NCI-H1105 treated with DMSO at 0.1 percent for 48 hours (cell line): ENCODE data around the gene CRIP2.

ENCODE experiments used
- DNase-seq: peaks from one replicate; lab custom pipeline; 2025; lab: John Stamatoyannopoulos, UW

The CRIP2 gene

DNA sequence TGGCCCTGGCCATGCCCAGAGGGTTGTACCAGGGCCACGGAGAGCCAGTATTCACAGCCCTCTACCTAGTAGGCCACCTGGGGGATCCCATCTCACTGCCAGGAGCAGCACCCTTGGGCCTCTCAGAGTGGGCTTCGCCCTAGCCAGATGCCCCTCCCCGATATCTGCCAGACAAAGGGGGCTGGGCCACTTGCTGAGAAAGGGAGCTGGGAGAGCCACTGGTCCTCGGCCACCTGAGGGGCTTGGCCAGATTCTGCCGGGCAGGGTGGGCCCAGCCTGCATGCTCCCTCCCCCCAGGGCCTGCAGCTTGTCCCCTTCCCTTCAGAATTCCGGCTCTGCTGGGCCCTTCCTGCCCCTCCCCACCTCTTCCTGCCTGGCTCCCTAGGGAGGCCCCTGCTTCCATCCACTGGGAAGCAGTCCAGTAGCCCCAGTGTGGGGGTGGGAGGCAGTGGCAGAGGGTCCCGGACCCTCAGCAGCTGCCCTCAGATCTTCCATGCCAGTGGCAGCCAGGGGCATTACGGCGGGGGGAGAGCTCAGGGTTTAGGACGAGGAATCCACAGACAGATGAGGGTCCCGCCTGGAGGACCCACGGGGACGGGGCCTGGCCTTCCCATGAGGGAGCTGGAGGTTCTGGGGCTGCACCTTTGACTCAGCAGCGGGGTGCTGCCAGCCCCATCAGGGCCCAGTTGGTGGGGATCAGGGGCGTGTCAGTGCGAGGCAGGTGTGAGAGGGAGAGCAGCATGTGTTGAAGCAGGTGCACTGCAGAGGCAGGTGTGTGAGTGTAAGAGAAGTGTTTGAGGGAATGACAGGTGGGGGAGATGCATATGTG is 2.4 kb downstream of the CRIP2 start:
- no peak for DNase-seq

- DNase-seq = no peak
Measured at GRCh38 chr14:105477660-105478397, 3.2 kb downstream of the CRIP2 start.

- no peak for DNase-seq
Measured at GRCh38 chr14:105478398-105479251, 4.0 kb downstream of the CRIP2 start.

DNA sequence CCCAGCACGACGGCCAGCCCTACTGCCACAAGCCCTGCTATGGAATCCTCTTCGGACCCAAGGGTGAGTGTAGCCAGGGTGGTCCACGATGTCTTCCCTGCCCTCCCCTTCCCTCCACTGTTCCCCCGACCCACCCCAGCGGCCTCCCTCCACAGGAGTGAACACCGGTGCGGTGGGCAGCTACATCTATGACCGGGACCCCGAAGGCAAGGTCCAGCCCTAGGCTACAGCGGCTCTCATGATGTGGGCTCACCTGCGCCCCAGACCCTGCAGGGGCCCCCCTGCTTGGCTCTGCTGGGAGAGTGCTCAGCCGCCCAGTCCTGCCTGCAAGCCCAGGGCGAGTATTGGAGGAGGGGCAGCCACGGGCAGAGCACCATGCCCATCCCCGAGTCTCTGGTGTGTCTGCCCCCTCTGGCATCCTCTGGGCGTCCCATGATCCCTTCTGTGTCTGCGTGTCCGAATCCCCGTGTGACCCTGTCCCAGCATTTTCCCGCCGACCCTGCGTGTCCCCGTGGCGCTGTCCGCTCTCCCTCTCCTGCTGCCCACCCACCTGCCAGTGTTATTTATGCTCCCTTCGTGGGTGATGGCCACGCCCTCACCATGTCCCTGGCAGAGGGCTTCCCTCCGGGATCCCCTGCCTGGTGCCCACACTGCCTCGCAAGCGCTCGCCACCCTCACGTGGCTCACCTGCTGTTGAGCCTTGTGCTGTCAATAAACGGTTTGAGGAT is 5.0 kb downstream of the CRIP2 start:
- no peak for DNase-seq

DNA sequence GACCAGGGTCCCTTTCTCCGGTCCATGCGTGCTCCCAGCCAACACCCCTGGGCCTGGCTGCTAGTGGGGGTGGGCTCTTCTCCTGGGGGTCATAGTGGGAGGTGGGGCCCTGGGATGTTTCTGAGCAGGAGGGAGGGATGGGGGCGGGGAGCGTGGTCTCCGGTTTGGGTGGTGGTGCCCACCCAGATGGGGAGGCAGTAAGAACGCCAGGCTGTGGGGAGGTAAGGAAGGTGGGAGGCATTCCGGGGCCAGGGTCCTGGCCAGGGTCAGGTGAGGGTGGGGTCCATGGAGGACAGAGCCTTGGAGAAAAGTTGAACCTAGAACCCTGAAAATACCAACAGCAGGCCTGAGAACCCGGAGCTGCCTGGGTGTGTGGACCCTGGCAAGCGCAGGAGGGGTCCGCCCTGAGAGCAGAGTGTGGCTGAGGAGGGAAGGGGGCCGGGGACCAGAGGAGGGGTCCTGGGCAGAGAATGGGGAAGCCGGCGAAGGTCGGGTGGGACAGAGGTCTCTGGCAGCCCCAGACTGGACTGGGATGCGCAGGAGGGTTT is 5.7 kb downstream of the CRIP2 start:
- no peak for DNase-seq

- peak; percentile 90 for DNase-seq
Measured at GRCh38 chr14:105480807-105481801, 6.5 kb downstream of the CRIP2 start.

- peak; percentile 96 for DNase-seq
Measured at GRCh38 chr14:105481886-105482457, 7.4 kb downstream of the CRIP2 start.

GRCh38 chr14:105482486-105483110 is 8.0 kb downstream of the CRIP2 start:
- DNase-seq = no peak

DNA sequence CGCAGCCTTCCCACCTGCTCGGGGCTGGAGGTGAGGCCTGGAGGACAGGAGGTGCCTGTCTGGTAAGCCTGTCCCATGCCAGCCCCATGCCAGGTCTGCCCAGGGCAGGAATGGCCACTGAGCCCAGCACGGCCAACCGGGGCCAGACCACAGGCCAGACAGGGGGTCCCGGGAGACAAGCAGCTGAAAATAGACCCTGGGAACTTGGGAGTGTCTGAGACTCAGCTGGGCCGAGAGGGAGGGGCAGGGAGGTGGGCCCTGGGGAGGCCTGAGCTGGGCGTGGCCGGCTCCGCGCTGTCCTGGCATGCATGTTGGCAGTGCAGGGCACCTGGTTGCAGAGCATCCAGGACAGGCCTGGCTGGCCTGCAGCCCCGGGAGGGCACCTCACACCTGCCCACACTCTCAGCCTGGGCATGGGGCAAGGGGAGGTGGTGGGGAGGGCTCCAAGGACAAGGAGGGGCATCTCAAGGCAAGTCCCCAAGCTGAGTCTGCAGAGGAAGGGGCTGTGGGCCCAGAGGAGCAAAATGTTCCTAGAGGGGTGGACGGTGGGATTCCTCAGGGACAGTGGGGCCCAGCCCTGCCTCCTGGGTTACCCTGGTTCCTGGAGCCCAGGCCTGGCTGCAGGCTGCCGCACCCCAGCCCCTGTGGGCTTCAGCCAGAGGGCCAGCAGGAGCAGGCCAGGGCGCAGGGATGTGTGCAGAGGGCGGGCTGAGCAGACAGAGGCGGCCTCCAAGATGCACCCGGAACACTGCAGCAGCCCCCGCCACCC is 8.9 kb downstream of the CRIP2 start:
- no peak for DNase-seq

DNA sequence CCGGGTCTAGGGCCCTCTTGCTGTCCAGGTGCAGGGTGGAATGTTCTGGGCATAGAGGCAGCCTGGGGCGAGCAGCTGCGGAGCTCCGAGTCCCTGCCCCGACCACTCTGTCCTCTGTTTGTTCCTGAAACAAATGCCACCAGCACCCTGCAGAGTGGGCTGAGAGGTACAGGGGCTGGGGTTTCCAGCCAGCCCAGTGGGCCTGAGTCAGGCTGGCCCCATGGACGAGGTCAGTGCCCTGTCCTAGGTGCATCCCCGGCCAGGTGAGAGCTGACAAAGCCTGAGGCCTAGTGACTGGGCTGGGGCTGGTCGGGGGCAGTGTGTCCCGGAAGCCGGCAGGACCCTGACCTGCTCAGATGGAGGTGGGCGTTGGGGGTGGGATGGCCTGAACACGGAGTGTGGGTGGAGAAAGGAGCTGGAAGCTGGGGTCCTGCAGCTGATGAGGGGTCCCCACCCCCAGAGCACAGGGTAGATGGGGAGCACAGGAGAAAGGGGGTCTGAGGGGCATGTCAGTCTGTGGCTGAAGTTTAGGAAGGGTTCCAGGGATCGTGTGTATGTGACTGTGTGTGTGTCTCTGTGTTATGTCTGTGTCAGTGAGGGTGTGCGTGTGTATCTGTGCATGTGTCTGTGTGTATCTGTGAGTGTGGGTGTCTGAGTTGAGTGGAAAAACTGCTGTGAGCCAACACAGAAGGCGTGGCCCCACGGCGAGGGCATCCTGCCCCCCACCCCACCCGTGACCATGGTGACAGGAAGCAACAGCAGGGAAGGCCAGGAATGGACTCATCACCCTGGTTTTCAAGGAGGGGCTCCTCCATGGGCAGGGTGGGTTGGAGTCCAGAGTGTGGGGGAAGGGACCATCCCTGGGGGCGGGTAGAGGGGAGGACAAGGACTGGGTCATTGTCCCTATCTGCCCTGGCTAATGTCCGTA is 9.7 kb downstream of the CRIP2 start:
- DNase-seq = no peak

DNA sequence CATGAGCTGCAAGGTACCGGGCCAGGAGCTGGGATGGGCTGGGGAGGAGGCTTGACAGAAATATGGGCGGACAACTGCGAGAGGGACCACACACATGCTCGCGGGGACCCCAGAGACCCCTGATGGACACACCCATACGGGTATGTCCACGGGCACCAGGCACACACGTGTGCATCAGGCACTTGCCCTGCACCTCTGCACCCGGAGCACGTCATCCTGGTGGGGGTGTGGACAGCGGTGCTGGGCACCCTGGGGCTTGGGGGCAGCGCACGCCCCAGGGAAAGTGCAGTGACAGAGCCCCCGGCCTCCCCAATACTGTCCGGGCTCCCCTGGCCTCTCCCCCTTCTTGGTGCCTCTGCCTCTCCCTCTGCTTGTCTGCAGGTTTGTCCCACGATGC is 10.4 kb downstream of the CRIP2 start:
- no peak for DNase-seq

GRCh38 chr14:105485739-105486162 is 11.1 kb downstream of the CRIP2 start:
- DNase-seq = no peak

- DNase-seq = no peak
Measured at GRCh38 chr14:105486163-105486973, 11.7 kb downstream of the CRIP2 start, which contains the start of gene CRIP1. TSS of gene CRIP1 (plus strand) at chr14:105486886. CDS start at chr14:105487260, 374 bp downstream.

GRCh38 chr14:105486974-105487448 is 12.4 kb downstream of the CRIP2 start:
- peak; percentile 30 for DNase-seq

DNA sequence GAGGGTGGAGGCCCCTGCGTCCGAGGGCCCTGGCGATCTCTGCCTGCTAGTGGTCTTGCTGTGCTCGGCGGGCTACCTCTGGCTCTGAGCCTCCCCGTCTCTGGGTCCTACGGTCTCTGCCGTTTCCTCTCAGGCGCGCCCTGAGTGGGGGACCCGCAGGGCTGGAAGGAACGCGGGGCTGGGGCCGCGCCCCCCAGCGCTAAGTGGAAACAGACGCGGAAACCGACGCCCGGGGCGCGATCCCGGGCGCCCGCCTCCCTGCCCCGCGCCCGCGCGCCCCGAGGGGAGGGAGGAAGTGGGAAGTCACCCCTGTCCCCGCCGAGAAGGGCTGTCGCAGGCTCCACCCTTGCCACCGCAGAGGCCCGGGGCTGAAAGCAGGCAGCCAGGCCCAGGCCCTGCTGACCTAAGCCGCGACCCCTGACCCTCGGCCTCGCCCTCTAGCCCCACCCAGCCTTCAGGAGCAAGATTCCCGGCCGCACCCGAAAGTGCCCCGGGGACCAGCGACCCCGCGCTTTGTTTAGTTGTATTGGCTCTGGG is 12.9 kb downstream of the CRIP2 start:
- DNase-seq = no peak
